NCI-H226 (cell line): ENCODE results near the gene FRMD4A.
A peak's percentile ranks its signal among the peaks of the same experiment; 100 is the strongest.
"Not testable (repeated sequence)": the region's sequence is repeated elsewhere in the genome, so short reads cannot be mapped to it uniquely, and the experiment has no call there.

ENCODE experiments used
- DNase-seq: peaks from one replicate; pipeline ENCODE4 v3.0.0-alpha.2; 2015

Gene FRMD4A

DNA sequence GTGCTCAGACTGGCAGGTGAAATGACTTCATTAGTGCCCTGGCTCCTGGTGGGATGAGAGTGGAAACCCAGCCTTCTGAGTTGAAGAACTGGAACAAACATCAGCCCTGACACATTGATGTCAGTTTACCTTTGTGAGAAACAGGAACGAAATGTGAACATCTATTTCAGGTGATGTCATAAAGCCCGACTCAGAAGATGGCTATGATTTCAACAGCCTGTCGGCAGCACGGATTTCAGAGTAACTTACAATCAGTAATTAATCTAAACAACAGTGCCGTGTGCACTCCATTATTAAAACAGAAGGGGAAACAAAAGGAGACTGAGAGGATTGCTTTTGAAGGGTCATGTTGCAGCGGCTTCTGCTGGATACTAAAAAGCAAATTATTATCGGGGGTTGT lies 243.2 kb downstream of the FRMD4A start:
- DNase-seq: no peak

DNA sequence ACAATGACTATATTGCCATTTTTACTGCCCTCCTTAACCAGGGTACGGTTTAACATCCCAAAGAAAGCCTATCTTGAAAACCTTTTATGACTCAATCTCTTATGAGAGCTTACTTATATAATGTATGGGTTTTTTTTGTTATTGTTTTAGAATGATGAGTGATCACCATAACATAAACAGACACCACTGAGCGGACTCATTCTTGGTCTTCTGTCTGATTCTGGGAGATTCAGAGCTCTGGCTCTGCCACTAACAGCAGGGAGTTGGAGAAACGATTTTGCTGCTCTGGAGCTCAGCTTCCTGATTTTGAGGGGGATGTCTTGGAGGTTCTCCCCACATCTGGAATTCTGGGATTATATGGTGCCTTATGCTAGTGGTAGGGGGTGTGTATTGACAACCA lies 244.1 kb downstream of the FRMD4A start:
- DNase-seq: no peak

DNA sequence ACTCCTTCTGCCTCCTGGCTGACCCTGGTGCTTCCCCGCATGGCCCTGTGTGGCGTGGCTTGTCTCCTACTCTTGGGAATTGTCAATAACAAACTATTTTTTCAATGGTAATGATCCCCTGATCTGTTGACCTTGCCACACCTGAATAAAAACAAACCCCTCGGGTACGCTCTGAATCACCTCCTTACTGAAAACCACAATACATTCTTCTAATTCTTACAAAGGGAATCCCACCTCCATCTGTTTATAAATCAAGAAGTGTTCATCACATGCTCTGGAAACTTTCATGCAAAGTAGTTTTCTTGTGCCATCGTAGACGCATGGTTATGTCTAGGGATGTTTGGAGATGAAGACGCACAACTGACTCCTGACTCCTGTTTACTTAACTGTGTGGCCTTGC lies 245.8 kb downstream of the FRMD4A start:
- DNase-seq: no peak

DNA sequence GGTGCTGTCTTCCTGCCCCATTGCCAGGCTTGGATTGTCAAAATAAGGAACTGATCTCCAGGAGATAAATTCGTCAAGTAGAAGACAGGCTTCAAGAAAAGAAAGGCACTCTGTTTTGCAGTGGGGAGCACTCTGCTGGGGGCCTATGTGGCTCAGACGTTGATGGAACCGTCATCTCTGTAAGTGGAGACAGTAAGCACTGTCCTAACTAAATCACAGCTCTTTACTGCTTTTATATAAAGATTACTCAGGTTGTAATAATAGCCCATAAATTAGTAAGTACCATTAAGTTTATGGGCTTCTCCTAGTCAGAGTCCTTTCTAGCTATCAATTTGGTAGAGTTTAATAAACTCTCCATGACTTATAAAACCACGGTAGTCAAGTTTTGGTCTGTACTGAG lies 249.9 kb downstream of the FRMD4A start:
- no peak for DNase-seq

DNA sequence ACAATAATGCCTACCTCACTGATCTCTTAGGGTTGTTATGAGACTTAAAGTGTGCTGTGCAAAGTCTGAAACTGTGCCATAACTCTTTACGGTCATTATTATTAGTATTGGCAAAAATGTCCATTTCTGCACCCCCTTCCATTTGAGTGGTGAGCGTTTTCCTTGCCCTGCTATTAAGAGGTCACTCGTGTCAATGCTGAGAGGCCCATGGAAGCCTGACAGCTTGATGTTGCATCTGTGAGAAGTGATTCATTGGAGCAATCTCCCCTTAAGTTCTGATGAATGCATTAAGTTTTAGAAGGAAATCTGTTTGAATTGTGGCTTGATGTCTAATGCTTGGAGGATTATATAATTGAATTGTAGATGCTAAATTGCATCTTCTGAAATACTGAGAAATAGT lies 253.3 kb downstream of the FRMD4A start:
- no peak for DNase-seq

DNA sequence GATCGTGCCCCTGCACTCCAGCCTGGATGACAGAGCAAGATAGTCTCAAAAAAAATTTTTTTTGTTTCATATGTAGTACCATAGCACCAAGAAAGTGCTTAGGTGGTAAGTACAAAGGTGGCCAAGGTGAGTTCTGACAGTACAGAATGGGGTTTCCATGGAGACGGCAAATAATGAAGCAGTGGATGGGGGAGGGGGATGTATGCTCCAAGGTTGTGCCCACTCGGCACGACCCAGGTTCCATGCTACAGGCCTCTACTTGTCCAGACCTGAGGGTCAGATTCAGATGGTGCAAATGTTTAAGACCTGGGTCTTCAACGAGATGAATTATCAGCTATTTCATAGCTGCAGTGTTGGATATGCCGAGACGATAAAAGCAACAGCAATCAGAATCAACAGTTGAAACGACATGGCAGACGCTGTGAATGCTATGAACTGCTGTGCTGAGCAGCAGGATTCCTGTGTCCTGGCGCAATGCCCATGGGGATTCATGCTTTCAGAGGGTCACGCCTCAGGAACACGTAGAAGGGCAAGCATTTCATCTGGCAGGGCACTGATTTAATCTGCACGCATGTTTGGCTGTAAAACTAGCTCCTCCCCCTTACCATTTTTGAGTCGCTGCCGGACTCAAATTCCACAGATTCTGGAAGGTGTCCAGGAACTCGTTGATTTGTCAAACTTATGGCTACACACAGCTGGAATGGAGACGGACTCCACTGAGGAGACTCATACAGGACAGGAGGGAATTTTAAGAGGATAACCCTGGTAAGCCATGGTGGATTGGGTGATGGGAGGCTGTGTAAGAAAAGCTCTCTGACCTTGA lies 256.5 kb downstream of the FRMD4A start:
- DNase-seq: peak; percentile 98

DNA sequence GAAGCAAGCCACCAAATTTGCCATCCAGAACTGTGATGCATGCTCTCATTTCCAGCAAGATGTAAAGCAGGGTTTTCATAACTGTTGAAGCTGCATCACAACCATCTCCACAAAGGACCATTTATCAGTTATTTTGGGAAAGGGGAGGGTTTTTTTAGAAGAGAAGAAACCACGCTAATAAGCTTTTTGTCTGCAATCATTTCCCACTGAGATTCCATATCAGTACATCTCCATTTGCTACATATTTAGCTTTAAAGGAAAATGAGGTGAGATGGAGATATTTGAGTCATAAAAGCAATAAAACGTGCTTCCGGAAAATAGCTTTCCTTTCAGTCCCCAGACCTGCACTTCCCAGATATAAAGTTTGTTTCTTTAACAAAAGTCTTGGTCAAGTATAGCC lies 258.2 kb downstream of the FRMD4A start:
- no peak for DNase-seq

DNA sequence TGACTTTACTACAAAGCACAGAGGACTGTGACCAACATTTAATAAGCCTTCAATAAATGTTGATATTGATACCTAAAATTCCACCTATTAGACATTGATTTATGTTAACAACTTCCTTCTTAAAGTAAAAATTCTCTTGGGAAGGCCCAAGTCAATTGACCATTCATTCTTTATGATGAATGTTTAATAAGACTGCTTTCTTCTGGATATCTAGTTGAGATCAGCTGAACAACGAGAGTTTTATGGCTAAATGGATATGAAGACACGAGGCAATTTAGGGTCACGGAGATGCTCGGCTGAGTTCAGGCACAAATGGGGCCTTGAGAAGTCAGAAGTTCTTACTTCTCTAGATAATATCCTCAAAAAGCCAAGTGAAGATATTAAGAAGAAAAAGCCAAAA lies 258.8 kb downstream of the FRMD4A start:
- DNase-seq: no peak

DNA sequence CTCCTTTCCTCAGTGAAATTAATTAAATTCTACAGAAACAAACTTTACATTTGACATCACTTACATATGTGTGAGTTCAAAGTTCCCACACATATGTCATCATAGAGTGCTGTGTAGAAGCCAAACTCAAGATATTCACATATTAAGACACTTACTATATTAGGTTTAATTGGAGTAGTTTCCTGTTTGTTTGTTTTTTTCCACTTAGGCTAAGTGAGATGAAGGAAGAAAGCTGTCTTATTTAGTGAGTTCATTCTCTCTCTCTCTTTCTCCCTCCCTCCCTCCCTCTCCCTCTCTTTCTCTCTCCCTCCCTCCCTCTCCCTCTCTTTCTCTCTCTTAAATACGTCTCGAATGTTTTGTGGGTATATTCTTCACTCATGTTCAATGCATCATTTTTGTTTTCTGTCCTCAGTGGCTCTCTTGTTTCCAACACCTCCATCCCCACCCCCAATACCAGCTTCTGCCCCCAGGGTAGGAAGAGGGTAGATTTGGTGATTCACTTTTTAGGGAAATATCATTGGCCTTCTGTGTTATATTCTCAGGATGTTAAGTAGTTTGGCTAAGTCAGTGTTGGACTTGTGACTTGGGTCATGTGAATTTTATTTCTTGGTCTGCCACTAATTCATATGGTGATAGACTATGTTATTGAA lies 262.0 kb downstream of the FRMD4A start:
- DNase-seq: no peak

DNA sequence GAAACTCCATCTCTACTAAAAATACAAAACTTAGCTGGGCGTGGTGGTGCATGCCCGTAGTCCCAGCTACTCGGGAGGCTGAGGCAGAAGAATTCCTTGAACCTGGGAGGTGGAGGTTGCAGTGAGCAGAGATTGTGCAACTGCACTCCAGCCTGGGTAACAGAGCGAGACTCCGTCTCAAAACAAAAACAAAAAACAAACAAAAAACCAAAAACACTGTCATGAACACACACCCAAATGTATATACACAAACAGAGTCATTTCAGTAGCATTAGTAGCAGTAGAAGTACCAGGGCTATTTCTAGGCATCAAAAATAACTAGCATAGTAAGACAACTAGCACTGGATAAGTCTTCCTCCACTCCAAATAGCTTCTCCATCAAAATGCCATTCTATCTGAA lies 263.1 kb downstream of the FRMD4A start:
- DNase-seq: not testable (repeated sequence)

DNA sequence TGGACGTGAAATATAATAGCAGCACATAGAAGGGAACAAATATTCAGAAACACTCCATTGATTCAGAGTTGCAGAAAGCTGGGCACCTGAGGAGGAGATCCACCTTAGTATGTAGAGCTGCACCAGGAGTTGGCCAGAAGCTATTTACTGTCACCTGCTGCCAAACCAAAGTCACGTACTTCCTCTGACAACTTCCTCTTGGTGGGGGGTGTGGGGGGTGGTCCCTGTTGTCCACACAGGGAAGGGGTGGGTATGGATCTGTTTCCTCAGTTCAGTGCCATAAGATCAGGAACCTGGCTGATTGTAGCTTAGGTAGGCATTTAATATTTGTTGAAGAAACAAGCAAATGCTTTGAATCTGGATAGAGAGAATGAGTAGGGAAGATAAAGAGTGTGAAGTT lies 264.6 kb downstream of the FRMD4A start:
- no peak for DNase-seq

DNA sequence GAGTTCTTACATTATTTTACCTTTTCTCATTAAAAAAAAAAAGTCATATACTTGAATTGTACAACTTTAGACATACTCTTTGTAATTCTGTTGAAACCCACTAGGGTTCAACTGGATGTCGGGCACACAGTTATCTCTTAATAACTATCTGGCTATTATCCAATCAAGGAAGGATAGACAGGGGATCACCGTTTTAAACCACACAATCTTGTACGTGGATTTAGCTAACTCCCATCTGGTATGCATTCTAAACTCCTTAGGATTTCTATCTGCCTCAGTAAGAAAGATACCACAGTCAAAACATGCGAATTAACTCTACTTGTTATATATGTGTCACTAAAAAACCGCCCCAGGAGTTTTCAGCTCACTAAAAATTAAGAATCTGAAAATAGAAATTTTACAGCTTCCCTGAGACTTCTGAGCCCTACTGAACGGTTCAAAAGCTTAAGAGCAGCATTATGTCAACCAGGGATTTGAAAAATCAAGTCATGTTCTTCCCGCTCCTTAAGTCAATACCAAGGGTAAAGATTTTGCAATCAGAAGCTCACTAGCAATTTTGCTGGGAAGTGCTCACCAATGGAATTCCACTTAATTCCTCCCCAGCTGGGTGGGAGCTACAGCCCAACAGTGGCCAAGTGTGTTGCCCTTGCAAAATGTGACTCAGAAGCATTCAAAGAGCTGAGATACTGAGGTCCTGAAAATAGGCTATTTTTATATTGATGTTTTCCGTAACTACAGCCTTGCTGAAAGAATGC lies 267.0 kb downstream of the FRMD4A start:
- peak; percentile 54 for DNase-seq

DNA sequence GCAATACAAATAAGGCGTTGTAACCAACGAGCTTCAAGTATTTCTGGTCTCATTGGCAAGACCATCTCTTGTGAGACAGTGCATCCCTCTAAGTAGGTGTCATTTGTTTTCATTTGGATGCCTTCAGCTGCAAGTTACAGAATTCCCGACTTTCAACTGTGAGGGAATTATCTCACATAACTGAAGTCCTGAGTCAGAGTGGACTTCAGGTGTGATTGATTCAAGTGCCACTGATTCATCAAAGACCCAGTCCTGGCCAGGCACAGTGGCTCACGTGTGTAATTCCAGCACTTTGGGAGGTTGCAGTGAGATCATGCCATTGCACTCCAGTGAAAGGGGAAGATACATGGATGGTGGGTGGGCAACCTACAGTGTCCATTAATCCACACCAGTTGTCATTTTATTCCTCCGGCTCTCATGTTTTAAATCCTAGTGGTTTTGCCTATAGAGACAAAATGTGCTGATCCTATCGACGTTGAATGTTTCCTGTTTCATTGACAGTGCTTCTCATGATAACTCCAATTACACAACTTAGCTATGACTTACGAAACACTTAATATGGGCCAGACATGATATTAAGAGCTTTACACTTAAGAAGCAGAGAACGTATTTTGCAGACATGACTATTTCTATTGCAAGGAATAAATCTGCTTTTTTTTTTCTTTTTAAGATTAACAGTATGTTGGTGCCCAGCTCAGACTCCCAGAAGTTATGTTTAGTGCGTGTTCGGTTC lies 268.0 kb downstream of the FRMD4A start:
- peak; percentile 58 for DNase-seq

DNA sequence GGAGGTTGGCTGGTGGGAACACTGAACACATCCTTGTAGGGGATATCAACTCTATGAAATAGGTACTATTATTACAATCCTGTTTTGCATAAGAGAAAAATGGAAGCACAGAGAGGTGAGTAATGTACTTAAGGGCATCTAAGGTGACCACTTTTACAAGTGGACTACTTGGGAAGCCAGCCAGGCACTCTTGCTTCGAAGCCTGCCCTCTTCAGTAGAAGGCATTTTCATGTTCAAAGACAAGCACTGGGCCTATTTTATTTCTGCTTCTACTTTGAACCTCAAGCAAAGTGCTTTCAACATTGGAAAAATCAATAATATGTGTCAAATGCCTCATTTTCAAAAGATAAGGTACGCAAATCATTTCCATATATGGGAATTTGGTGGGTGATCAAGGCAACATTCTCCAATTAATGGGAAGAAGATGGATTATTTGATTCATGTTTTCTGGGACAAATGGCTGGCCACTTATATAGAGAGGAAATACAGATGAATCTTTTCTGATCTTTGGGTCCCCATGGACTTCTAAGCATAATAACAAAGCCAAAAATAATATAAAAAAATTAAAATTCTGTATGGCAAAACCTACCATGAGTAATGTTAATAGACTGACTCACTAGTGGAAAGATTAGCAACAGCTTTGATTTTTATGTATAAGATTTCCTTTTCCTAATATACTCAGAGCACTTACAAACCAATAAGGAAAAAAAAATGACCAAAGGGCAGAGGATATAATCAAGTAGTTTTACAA lies 270.2 kb downstream of the FRMD4A start:
- DNase-seq: no peak

DNA sequence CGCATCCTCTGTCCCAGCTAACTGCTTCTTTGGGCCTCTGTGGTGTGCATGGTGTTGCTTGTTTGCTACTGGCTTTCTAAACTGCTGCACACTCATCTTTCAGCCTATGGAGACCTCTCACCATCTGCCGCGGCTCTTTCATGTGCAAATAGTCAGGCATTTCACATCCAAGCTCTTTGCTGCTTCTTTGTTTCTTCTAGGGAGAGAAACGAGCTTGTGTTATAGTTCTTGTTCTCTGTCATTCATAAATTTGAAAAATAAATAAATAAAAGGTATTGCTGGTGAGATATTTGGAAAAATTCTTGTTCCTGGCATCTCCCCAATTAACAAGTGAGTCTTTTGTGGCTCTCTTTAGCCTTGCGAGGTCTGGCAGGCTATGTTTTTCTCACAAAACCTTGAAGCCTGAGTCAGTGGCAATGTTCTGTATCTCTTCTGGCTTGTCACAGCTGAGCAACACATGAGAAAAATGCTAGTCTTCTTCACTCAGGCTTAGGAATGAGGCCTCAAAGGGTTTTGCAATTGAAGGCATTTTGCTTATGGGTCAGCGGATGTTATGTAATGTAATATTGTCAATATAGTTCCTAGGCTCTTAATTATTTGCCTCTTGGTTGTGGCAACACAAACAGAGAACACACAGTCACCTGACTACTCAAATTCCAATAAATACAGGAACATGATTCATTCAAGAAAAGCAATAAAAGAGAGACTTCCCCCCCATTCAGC lies 274.0 kb downstream of the FRMD4A start:
- DNase-seq: peak; percentile 34

DNA sequence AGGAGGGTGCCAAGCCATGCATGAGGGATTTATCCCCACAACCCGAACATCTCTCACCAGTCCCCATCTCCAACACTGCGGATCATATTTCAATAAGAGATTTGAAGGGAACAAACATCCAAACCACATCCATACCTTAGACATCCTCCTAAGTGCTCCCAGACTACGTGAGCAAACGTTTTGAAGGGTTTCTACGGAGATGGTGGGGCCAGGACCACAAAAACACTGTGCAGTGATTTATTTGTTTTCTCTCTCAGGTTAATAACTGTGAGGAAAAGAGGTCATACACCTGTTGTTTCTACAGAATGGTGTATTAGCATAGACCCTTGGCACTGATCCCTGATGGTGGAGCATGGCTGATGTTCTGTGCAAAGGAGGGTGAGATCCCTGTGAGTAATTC lies 277.8 kb downstream of the FRMD4A start:
- no peak for DNase-seq

DNA sequence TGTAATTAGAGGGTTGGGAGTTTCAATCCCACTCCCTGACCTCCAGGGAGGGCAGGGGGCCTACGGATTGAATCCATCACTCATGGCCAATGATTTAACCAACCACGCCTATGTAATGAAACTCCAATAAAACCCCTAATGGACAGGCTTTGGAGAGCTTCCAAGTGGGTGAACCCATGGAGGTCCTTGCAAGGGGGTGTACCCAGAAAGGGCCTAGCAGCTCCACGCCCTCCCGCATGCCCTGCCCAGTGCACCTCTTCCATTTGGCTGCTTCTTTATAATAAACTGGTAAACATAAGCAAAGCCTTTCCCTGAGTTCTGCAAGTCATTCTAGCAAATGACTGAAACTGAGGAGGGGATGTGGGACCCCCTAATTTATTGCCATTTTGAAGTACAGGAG lies 280.1 kb downstream of the FRMD4A start:
- DNase-seq: no peak

DNA sequence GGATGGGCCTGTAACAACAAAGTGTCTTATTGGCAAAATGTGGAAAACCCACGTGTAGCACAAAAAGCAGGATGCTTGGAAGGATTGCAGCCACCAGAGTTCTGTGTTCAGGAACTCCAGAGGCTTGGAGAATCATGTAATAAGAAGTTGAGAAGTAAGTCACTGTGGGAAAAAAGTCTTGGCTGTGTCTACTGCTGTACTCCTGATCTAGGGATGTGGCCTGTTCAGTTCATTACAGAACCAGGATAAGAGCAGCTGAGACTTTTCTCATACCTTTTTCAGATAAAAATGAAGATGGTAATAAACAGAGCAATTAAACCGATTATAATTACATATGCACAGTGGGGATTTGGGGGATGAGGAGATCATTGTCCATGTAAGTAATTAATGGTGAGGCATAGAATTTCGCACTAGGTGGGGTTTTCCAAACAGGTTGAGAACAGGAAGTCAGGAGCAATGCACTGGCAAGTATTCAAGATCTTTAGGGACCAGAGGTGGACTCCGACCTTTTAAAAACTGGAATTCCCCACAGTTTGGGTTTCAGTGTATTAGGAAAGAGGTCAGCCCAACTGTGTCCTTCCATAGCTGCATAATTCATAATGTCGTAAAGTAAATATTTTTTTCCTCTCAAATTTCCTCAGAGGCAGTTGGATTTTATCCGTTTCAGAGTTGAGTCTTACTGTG lies 281.7 kb downstream of the FRMD4A start:
- DNase-seq: peak; percentile 12

DNA sequence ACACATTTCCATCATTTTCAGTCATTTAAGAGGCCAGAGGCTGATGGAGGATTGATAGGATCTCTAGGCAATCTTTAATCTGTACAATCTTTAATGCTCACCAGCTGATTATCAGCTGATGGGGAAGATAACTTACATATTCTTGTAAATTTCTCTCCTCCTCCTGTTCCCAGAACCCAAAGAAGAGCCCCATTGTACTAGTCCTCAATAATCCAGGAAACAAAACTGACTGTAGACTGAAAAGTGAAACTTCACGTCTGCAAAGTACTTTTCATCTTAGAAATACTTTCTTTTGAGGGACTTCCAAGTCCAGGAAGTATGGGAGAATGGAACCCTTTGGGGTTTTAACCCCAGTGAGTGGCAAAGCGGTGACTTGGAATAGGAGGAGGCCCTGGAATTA lies 283.3 kb downstream of the FRMD4A start:
- no peak for DNase-seq

DNA sequence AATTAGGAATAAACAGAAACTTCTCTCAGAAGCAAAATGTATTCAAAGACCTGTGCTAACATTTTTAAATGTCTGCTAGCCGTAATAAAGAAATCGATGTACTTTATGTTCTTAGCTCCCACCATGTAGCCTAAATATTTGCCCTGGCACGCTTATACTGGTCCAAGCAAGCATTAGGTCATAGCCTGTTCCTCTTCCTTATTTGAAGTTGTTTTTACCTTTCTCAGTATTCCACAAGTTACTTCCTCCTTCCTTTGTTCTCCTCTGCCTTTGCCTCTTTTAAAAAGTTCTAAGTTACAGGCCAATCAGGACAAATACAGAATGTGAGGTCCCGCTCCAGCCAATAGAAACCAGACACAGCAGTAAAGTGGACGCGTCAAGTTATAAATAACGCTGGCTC lies 288.7 kb downstream of the FRMD4A start:
- DNase-seq: not testable (repeated sequence)
